Ishikawa (cell line): Measurements from ENCODE around the gene DIP2B.

ENCODE experiments used
- CEBPB ChIP-seq: IDR thresholded peaks from 2 replicates; pipeline ENCODE4 v1.6.1; 2012
- CREB1 ChIP-seq: IDR thresholded peaks from 2 replicates; pipeline ENCODE4 v1.6.1; 2012; ENCODE audit warnings: low read depth
- EGR1 ChIP-seq: IDR thresholded peaks from 2 replicates; pipeline ENCODE4 v1.6.1; 2012
- EP300 ChIP-seq: IDR thresholded peaks from 2 replicates; pipeline ENCODE4 v1.6.1; 2012; ENCODE audit warnings: borderline replicate concordance
- FOXM1 ChIP-seq: IDR thresholded peaks from 2 replicates; pipeline ENCODE4 v1.6.1; 2012; ENCODE audit warnings: low read depth, borderline replicate concordance
- MAX ChIP-seq: IDR thresholded peaks from 2 replicates; pipeline ENCODE4 v1.6.1; 2012
- NFIC ChIP-seq: IDR thresholded peaks from 2 replicates; pipeline ENCODE4 v1.6.1; 2012
- RAD21 ChIP-seq: IDR thresholded peaks from 2 replicates; pipeline ENCODE4 v1.6.1; 2012; ENCODE audit warnings: low read depth
- REST ChIP-seq: IDR thresholded peaks from 2 replicates; pipeline ENCODE4 v1.6.1; 2012; ENCODE audit warnings: low read depth, mild to moderate bottlenecking
- TAF1 ChIP-seq: IDR thresholded peaks from 2 replicates; pipeline ENCODE4 v1.6.1; 2012; ENCODE audit warnings: low read depth, mild to moderate bottlenecking
- TCF12 ChIP-seq: IDR thresholded peaks from 2 replicates; pipeline ENCODE4 v1.6.1; 2012; ENCODE audit warnings: low read depth
- TEAD4 ChIP-seq: IDR thresholded peaks from 2 replicates; pipeline ENCODE4 v1.6.1; 2012
- USF1 ChIP-seq: IDR thresholded peaks from 2 replicates; pipeline ENCODE4 v1.6.1; 2012
- YY1 ChIP-seq: IDR thresholded peaks from 2 replicates; pipeline ENCODE4 v1.6.1; 2012; ENCODE audit warnings: low read depth
- ZBTB7A ChIP-seq: IDR thresholded peaks from 2 replicates; pipeline ENCODE4 v1.6.1; 2012; ENCODE audit warnings: low read depth

Gene DIP2B

GRCh38 chr12:50780013-50780412 lies 275.2 kb downstream of the DIP2B start:
- TF ChIP-seq ZBTB7A (no peak), EGR1 (no peak), TCF12 (no peak), TAF1 (no peak), MAX (no peak), NFIC (no peak), USF1 (no peak), RAD21 (no peak), YY1 (no peak), EP300 (no peak), CREB1 (no peak), FOXM1 (no peak), CEBPB (no peak), TEAD4 (no peak), REST (no peak)

GRCh38 chr12:50784501-50784900 lies 279.7 kb downstream of the DIP2B start:
- TF ChIP-seq TCF12 = no peak

GRCh38 chr12:50785406-50786001 lies 280.7 kb downstream of the DIP2B start:
- TF ChIP-seq EP300 = no peak
- no peak for TF ChIP-seq EGR1
- TF ChIP-seq TAF1 = no peak
- TF ChIP-seq NFIC = no peak
- TF ChIP-seq TEAD4 = no peak
- no peak for TF ChIP-seq REST
- no peak for TF ChIP-seq MAX
- TF ChIP-seq CEBPB = no peak

DNA sequence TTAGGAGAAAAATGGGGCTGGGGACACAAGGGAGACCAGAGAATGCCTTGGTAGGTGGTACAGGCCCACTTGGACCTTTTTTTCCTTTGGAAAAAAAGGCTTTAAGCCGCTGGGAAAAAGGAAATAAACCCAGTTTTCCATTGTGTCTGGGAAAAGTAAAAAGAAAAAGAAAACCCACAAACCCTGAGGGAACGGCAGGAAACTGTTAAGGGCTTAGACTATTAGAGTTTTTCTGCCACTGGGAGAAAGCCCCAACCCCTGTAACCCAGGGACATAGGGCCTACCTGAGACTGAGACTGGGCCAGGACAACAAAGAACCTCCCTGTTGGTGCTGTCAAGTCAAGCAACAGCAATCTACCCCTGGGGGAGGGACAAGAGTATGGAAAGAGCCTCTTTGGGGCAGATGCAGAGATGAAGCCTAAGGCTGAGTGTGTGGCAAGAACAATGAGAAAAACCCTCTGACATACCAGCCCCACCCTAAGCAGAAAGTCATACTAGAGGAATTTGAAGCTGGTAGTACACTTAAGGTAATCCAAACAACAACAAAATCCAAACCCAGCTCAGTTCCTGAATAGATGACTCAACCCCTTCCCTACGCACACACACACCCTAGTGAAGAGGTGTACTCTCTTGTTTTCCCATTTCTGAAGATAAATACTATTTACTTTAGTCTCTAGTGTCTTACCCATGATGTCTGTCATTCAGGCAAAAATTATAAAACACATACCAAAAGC lies 281.9 kb downstream of the DIP2B start:
- TF ChIP-seq USF1 = no peak
- TF ChIP-seq REST = no peak
- TF ChIP-seq FOXM1 = no peak
- no peak for TF ChIP-seq ZBTB7A
- TF ChIP-seq TEAD4 = peak; percentile 93
- TF ChIP-seq RAD21 = peak; percentile 15; the same call in 1 of the 2 replicates
- no peak for TF ChIP-seq YY1
- TF ChIP-seq CREB1 = no peak
- TF ChIP-seq CEBPB = peak; percentile 61
- peak; percentile 52; the same call in 1 of the 2 replicates for TF ChIP-seq EP300
- peak; percentile 69 for TF ChIP-seq TCF12
- no peak for TF ChIP-seq MAX
- no peak for TF ChIP-seq TAF1
- no peak for TF ChIP-seq NFIC
- no peak for TF ChIP-seq EGR1
